Epithelial cell of alveolus of lung (primary cell): ENCODE results near the gene CFAP299. TPM values are rescaled to one million over a fixed set of nuclear protein-coding genes. Genes with fewer than 3 reads are reported as not detected.

ENCODE experiments used
- total RNA-seq: library from RNA; depleted of rRNA; stranded (reverse); fragments of >200 nt; gene quantifications from 2 replicates; pipeline ENCODE4 v1.2.1, GENCODE V29; 2015

CFAP299 gene
- 0.08 TPM in 1 of 2 replicates, not detected in the other for total RNA-seq

DNA sequence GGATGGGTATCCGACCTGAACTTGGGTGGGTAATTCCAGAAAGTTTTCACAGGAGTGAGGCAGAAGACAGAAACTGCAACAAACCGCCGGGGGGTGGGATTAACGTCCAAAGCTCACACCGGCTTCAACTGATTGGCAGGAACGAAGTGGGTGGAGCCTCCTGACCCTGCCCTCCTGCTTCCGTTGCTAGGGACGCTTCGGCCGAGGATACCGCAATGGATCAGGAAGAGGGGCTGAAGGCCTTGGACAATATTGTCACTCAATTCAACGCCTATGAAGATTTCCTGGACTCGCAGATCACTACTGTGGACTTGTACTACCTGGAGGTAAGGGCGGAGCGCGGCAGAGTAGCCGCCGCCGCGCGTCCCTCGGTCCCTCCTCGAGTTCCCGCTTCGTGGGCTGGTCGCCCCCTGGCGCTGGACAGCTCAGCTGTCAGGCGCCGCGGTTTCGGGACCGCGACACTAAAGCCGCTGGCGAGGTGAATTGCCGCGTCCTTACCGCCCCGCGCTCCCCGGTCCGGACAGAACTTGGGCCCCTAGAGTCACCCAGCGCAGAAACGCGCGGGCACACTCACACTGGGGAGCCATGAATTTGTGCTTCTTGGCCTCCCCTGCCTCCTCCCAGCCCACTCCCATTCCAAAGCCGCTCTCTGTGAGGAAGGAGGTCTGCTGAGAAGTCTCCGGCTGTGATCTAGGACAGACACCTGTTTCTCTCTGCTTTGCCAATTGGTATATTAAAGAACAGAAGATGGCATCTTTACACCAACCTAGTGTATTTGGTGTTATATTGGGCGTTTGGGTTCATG, at the start of gene CFAP299:
Gene CFAP299, plus strand, starts transcription at position 177 of the 805 bp plus-strand sequence.

Other genes with a start within 250 kb of the CFAP299 start
- gene PRDM8, start 138.2 kb upstream of the CFAP299 start, total RNA-seq, result 1.3 and 11.9 TPM in 2 replicates
- gene FGF5, start 69.1 kb upstream of the CFAP299 start, total RNA-seq, result 3.1 and 3.4 TPM in 2 replicates